ENCODE measurements around the gene ELMO1.

The ELMO1 gene

GRCh38 chr7:37065779-37066271, 382.8 kb downstream of the ELMO1 start:
- TF ChIP-seq TAF1 (IDR thresholded peaks at IDR 0.05; ENCODE audit: borderline replicate concordance, low read depth, low read length) (no peak), POLR2AphosphoS5 (IDR thresholded peaks at IDR 0.05; ENCODE audit: low read depth, low read length) (no peak), POLR2A (IDR thresholded peaks at IDR 0.05; ENCODE audit: low read depth, low read length) (no peak)
- peak; percentile 60 for FAIRE-seq
- DNase-seq (ENCODE audit: insufficient read length) = no peak

- TF ChIP-seq TAF1 (IDR thresholded peaks at IDR 0.05; ENCODE audit: borderline replicate concordance, low read depth, low read length) (no peak), POLR2A (IDR thresholded peaks at IDR 0.05; ENCODE audit: low read depth, low read length) (no peak), POLR2AphosphoS5 (IDR thresholded peaks at IDR 0.05; ENCODE audit: low read depth, low read length) (no peak)
- FAIRE-seq (no peak), DNase-seq (ENCODE audit: insufficient read length) (no peak)
Observed at GRCh38 chr7:37062560-37062859, 386.2 kb downstream of the ELMO1 start.

- TF ChIP-seq POLR2AphosphoS5 (IDR thresholded peaks at IDR 0.05; ENCODE audit: low read depth, low read length) (no peak), TAF1 (IDR thresholded peaks at IDR 0.05; ENCODE audit: borderline replicate concordance, low read depth, low read length) (no peak), POLR2A (IDR thresholded peaks at IDR 0.05; ENCODE audit: low read depth, low read length) (no peak)
- DNase-seq (ENCODE audit: insufficient read length) (no peak), FAIRE-seq (no peak)
Observed at GRCh38 chr7:37061849-37062559, 386.7 kb downstream of the ELMO1 start.

- TF ChIP-seq POLR2A (IDR thresholded peaks at IDR 0.05; ENCODE audit: low read depth, low read length) (no peak), POLR2AphosphoS5 (IDR thresholded peaks at IDR 0.05; ENCODE audit: low read depth, low read length) (no peak), TAF1 (IDR thresholded peaks at IDR 0.05; ENCODE audit: borderline replicate concordance, low read depth, low read length) (no peak)
- FAIRE-seq (no peak), DNase-seq (ENCODE audit: insufficient read length) (no peak)
Observed at GRCh38 chr7:37056234-37056912, 392.3 kb downstream of the ELMO1 start.

GRCh38 chr7:37054624-37055241, 393.9 kb downstream of the ELMO1 start:
- no peak for DNase-seq (ENCODE audit: insufficient read length)
- no peak for FAIRE-seq
- TF ChIP-seq TAF1 (IDR thresholded peaks at IDR 0.05; ENCODE audit: borderline replicate concordance, low read depth, low read length) (no peak), POLR2A (IDR thresholded peaks at IDR 0.05; ENCODE audit: low read depth, low read length) (no peak), POLR2AphosphoS5 (IDR thresholded peaks at IDR 0.05; ENCODE audit: low read depth, low read length) (no peak)

- DNase-seq (ENCODE audit: insufficient read length) (no peak), FAIRE-seq (no peak)
- TF ChIP-seq TAF1 (IDR thresholded peaks at IDR 0.05; ENCODE audit: borderline replicate concordance, low read depth, low read length) = no peak
Observed at GRCh38 chr7:37052705-37053104, 396.0 kb downstream of the ELMO1 start.

- FAIRE-seq (no peak), DNase-seq (ENCODE audit: insufficient read length) (no peak)
- TF ChIP-seq POLR2A (IDR thresholded peaks at IDR 0.05; ENCODE audit: low read depth, low read length) = no peak
- TF ChIP-seq POLR2AphosphoS5 (IDR thresholded peaks at IDR 0.05; ENCODE audit: low read depth, low read length) = no peak
- no peak for TF ChIP-seq TAF1 (IDR thresholded peaks at IDR 0.05; ENCODE audit: borderline replicate concordance, low read depth, low read length)
Observed at GRCh38 chr7:37050801-37051200, 397.9 kb downstream of the ELMO1 start.

- no peak for DNase-seq (ENCODE audit: insufficient read length)
- TF ChIP-seq TAF1 (IDR thresholded peaks at IDR 0.05; ENCODE audit: borderline replicate concordance, low read depth, low read length) (no peak), POLR2AphosphoS5 (IDR thresholded peaks at IDR 0.05; ENCODE audit: low read depth, low read length) (no peak), POLR2A (IDR thresholded peaks at IDR 0.05; ENCODE audit: low read depth, low read length) (no peak)
- no peak for FAIRE-seq
Observed at GRCh38 chr7:37048674-37049073, 400.0 kb downstream of the ELMO1 start.

- DNase-seq (ENCODE audit: insufficient read length) (no peak), FAIRE-seq (no peak)
- TF ChIP-seq POLR2A (IDR thresholded peaks at IDR 0.05; ENCODE audit: low read depth, low read length) = no peak
- no peak for TF ChIP-seq TAF1 (IDR thresholded peaks at IDR 0.05; ENCODE audit: borderline replicate concordance, low read depth, low read length)
- no peak for TF ChIP-seq POLR2AphosphoS5 (IDR thresholded peaks at IDR 0.05; ENCODE audit: low read depth, low read length)
Observed at GRCh38 chr7:37047260-37047659, 401.4 kb downstream of the ELMO1 start.

- TF ChIP-seq TAF1 (IDR thresholded peaks at IDR 0.05; ENCODE audit: borderline replicate concordance, low read depth, low read length) = no peak
- TF ChIP-seq POLR2A (IDR thresholded peaks at IDR 0.05; ENCODE audit: low read depth, low read length) = no peak
- no peak for TF ChIP-seq POLR2AphosphoS5 (IDR thresholded peaks at IDR 0.05; ENCODE audit: low read depth, low read length)
- DNase-seq (ENCODE audit: insufficient read length) (no peak), FAIRE-seq (no peak)
Observed at GRCh38 chr7:37046531-37047079, 402.1 kb downstream of the ELMO1 start.

- no peak for DNase-seq (ENCODE audit: insufficient read length)
- TF ChIP-seq TAF1 (IDR thresholded peaks at IDR 0.05; ENCODE audit: borderline replicate concordance, low read depth, low read length) (no peak), POLR2A (IDR thresholded peaks at IDR 0.05; ENCODE audit: low read depth, low read length) (no peak), POLR2AphosphoS5 (IDR thresholded peaks at IDR 0.05; ENCODE audit: low read depth, low read length) (no peak)
- no peak for FAIRE-seq
Observed at GRCh38 chr7:37045681-37046179, 402.9 kb downstream of the ELMO1 start.

Data from GM12892 (cell line).